Hippocampal formation (tissue), 2 donors: ENCODE results near the gene GALNT2.
A peak's percentile ranks its signal among the peaks of the same experiment; 100 is the strongest.

ENCODE experiments used
- DNase-seq, 2 donors: peaks; one replicate each; lab custom pipeline; 2025; lab: John Stamatoyannopoulos, UW

GALNT2 gene

DNA sequence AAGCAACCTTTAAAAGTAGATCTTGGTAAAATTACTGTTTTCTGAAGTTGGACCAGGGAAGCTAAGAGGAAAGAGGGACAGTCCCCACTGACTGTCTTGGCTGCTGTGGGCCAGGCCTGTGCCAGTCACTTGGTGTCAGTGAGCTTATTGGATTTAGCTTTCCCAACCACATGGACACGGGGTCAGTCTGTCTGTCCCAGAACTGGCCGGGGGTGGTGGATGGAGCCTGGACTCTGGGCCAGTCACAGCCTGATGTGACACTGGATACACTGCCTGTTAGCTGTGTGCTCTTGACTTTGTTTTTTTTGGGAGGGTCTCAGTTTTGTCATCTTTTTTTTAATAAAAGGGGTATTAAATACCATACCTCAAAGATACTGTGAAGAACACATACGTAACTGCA, 96.7 kb downstream of the GALNT2 start:
- no peak for DNase-seq

DNA sequence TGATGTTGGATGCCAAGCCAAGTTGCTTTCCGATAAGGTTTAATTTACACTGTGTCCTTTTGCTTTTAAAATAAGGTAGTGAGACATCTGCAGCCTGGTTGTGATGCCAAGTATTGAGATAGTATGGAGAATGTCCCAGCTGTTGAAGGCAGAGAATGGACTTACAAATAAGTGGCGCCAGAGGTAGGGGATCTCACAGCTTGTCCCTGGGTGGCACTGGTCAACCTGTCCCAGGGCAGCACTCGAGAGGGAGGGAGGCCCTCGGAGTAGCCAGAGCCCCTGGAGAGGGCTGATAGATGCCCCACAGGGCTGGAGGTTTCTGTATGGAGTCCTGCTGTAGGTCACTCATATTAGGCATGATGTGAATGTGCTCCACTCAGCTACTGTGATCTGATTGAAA, 98.5 kb downstream of the GALNT2 start:
- no peak for DNase-seq

DNA sequence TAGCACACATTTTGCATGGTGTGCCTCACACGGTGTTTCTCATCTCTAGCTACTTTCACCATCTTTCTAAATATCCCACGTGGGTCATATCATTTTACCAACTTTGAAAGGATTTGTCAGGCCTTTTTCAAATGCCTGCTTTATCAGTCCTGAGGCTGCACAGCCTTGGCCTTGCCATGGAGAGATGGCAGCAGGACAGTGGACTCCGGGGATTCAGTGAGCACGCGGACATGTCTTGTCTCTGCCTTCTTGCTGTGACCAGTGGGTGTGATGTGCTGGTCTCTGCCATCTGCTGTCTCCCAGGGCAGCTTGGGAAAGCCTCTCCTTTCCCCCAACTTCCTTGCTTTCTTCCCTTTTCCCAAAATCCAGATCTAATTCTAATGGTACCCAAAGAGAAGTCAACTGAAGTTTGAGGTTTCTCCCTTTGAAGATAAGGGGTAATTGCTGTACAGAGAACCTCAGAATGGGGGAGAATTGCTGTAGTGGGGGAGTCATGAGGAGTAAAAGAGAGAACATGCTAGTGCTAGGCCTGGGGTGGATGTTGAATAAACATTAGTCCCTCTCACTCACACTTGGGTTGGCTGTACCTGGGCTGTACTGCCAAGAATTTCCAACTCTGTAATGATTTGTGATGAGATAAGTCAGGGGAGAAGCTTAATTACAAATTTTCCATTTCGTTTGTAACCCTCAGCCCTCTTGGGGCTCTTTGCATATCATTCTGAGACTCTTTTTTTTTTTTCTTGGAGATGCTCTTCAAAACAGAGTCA, 99.5 kb downstream of the GALNT2 start:
- DNase-seq, result no peak

DNA sequence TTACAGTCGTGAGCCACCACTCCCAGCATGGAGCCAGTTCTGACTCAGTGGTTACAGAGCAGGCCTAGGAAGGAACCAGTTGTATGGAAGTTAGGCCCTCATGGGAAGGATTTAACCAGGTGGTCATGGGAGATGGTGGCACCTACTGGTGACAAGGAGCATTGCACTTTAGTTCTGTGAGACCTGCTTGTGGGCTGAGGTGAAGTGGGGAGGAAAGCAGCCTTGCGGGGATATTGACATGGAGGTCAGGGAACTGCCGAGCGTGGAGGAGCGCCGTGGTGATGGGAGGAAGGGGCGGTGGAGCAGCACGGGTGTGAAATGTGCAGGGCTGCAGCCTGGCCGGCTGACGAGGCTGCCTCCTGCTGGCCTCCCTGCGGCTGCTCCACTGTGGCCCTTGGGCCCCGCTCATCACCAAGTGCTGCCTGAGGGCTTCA, 100.4 kb downstream of the GALNT2 start:
- no peak for DNase-seq

DNA sequence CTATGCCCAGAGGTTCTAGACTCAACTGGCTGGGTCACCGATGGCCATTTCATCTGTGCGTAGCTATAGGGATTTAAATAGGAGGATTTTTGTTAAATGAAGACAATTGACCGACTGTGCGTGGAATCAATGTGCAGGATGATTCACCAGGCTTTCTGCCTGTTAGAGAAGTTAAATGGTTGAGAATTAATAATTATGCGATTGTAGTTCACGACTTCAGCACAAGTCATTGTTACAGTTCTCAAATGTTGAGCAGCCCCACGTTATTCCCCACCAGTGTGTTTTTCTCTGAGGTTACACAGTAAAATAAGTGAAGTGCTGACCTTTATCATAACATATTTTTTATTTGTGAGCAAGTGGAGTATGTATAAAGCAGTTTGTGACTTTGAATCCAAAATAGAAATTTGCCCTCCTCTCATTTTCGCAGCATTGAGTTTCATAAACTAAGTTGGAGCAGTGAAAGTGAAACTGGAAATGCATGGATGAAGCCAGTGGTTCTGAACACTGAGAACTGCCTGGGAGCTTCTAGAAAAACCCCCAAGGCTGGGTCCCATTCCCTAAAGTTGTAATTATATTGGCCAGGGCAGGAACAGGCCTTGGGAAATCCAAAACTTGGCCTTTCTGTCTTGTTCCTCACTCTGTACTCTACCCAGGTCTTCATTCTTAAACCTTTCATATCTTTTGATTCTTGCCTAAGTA, 102.6 kb downstream of the GALNT2 start:
- peak in 1 of 2 donors; percentile 59 for DNase-seq

DNA sequence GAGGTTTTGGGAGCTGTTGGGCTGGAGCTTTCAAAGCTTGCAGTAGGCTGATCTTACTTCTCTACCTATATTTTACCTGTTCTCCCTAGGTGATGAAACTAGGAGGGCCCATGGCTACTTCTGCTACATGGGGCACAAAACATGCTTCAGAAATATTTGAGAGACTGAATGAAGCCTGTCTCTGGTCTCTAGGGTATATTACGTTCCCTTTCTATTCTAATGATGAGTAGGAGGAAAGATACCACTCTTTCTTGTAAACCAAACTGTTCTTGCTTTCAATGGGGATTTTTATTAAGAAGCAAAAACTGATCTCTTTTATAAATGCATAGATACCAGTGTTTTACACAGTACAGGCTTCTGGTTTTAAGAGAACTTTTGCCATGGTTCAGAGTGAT, 103.1 kb downstream of the GALNT2 start:
- no peak for DNase-seq

DNA sequence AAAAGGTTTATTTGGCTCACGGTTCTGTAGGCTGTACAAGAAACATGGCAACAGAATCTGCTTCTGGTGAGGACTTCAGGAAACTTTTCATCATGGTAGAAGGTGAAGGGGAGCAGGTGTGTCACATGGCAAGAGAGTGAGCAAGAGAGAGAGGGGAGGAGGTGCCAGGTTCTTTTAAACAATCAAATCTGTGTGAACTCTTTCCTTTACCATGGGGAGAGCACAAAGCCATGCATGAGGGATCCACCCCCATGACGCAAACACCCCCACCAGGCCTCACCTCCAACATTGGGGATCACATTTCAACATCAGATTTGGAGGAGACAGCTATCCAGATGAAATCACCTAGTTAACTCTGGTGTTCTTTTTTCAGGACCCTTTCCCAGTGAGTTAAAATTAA, 103.6 kb downstream of the GALNT2 start:
- no peak for DNase-seq

DNA sequence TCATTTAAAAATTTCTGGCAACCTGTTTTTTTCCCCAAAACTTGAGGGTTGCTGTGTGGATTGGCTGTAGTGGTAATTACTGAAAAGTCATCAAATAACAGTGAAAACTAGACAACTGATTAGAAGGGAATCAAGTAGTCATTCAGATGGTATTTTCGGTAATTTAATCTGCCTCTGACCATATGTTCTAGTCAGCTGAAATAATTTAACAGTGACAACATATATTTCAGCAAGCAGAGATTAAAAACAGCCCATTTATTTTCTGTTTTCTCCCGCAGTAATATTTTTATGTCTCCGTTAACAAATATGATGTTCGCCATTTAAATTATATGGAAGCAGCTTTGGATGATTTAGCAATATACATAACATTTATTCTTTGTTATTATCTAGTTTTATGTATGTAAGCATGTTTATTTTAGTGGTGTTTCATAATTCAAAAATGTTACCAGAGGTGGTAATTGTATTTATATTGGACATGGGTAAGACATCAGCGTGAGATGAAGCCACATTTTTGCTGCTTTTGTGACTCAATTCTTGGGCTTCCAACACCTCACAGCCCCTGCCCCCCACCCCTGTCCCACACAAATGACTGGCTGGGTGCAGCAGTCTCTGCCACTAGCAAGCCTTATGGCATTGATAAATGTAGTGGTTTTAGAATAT, 104.4 kb downstream of the GALNT2 start:
- no peak for DNase-seq

DNA sequence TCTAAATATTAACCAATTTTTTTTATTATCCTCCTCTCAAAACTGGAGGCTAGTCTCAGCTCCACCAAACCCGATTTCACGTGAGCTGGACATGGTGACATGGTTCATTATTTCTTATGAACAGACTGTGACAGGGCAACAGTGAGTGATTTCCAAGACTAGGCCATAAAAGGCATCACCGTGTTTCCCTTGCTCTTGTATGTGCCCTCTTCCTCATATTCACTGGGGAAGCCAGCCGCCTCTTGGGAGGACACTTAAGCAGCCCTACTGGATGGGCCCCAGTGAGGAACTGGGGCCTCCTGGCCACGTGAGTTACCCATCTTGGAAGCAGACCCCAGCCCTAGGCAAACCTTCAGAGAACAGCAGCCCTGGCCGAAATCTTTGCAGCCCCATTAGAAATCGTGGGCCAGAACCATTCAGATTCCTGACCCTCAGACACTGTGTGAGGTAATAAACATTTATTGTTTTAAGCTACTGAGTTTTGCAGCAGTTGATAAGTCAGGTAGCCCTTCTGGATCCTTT, 105.0 kb downstream of the GALNT2 start:
- no peak for DNase-seq

DNA sequence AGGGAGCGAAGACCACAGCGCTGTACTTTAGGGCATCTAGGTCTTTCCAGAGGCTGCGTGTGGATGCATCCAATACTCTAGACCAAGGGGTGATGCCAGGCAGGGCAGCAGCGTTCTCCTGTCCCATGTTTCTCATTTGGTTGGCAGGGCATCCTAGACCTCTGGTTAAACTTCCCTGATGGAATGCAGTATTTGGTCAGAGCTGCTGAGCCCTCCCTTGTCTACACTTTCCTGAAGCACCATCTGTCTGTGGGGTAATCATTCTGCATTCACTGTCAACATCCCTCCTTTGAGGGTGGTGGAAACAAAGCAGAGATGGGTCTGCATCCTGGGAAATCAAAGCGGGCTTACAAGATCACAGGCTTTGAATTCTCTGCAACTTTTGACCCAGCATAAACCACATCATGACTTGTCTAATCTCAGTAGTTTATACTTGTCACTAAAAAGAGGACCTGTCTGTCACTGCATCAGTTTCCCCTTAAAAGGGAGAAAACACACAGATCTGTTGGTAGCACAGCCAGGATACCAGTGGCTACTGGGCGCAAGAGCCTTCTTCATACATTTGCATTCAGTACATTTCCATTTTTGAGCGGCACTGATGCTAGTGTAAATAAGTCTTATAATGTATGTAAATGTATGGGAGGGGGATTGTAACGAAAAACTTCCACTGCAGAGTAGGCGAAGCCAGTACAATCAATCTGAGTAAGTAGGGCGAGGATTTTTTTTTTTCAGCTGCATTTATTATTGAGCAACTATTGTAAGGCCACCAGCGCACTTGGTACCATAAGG, 106.3 kb downstream of the GALNT2 start:
- DNase-seq, result no peak

DNA sequence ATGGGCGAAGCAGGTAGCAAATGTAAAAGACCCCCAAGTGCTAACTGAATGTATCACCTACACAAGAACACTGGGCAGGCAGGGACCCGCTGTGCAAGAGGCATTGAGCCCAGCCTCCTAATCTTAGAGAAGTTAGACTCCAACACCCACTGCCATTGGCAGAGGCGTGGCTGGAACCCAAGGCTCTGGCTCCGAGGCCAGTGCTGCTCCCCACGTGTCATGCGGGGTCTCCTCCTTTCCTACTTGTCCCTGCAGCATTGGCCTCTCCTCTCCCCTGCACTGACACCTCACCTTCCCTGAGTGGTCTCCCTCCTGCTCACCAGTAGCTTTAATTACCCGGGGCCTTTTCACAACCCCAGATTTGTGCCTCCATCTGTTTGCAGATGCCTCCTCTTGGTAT, 107.0 kb downstream of the GALNT2 start:
- DNase-seq, result no peak

DNA sequence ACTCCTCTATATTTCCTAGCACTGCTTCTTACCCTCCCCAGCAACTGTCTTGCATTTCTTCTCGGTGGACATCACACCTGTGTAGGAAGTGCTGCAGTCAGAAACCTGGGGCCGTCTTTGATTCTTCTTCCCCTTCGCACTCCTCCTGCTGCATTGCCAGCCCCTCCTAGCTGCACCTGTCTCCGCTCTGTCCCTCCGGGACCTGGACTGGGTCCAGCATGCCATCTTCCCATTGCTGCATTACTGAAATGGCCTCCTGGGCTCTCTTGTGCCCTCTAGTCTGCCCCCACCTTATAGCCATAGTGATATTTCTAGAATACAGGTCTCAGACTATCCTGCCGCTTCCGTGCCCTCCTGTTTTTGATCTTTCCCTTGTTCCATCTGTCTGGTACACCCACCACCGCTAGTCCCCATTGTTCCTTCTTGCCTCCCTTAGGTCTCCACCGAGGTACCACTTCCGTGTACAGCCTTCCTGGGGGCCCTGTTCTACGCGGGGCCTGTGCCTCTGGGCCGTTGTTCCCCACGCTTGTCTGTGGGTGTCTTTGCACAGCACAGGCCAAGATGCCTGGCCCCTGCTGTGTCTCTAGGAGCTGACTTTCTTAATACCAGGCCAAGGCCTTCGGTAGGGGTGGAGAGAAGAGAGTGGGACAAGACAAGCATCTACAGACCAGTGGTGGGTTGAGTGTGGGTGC, 107.6 kb downstream of the GALNT2 start:
- no peak for DNase-seq

DNA sequence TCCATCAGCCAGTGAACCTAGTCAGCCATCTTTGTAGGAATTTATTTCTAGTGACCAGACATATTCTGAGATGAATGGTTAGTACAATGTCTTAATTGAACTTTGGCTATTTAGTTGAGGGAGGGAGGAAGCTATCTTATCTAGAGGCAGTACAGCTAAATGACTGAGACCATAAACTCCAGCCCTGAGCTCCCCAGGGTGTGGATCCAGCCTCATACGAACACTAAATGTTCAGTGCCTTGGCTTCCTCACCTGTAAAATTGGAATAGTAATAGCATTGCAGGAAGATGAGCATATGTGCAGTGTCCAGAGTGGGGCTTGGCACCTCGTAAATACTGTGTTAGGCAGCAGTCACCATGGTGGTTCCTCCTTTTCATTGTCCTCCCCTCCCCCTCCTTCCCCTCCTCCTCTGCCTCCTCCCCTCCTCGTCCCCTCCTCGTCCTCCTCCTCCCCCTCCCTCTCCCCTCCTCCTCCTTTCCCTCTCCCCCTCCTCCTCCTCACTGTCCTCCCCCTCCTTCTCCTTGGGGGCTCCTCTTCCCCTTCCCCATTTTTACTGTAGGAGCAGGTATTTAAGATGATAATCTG, 108.2 kb downstream of the GALNT2 start:
- DNase-seq, result no peak

DNA sequence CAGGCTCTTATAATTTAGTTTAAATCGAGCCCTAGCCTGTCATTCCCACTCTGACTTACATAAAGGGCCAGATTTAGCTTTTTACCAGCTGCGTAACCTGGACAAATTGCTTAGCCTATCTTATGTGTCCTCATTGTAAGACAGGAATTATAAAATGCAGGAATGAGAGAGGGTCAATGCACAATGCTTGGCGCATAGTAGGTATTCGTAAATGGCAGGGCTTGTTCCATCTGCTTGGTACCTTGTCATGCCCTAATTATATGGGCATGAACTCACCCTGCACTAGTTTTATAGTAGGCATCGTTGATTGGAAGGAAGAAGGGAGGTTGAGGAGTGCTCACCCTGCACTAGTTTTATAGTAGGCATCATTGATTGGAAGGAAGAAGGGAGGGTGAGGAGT, 108.8 kb downstream of the GALNT2 start:
- DNase-seq, result no peak

DNA sequence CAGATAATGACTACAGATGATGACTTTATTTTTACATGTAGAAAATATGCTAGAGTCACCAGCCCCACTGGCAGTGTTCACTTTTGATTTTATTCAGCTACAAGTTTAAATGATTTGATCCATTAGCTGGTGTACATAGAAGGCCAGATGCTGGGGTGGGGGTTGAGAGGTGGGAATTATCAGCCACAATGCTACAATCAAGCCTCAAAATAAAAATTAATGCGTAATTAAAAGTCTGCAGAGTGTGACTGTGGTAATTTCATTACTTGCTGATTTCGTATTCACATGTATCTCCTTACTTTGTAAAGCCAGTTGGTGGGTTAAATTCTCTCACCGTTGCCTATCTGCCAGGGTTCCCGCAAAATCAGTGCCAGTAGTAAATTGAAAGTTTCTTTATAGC, 109.3 kb downstream of the GALNT2 start:
- no peak for DNase-seq

DNA sequence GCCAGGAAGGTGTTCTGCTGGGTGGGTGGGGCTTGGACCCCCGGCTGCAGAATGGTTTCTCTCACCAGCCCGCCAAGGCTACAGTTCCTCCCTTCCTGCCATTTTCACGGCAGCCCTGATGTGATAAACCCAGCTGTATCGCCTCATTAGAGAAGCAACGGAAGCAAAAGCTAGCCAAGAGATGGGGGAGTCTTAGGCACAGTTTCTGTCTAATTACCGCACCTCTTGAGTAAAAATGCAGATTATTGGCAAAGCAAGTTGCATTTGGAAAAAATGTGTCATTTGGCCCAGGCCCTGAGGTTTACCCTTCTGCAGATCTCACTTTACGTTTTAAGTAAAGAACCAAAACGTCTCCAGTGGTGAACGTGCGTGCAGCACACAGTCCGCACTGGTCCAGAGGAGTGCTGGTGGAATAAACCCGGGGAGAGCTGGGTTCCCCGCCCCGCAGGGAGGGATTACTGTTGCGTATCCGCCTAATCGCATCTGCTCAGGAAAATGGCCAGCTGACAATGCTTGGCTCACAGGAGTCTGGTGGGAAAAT, 109.9 kb downstream of the GALNT2 start:
- peak; percentile 48 to 71 for DNase-seq

DNA sequence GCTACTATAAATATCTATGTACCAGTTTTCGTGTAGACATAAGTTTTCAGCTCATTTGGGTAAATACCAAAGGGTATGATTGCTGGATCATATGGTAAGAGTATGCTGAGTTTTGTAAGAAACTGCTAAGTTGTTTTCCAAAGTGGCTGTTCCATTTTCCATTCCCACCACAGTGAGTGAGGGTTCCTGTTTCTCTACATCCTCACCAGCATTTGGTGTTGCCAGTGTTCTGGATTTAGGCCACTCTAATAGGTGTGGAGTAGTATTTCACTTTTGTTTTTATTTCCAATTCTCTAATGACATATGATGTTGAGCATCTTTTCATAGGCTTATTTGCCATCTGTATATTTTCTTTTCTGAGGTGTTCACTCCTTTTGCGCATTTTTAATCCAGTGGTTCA, 112.2 kb downstream of the GALNT2 start:
- no peak for DNase-seq

DNA sequence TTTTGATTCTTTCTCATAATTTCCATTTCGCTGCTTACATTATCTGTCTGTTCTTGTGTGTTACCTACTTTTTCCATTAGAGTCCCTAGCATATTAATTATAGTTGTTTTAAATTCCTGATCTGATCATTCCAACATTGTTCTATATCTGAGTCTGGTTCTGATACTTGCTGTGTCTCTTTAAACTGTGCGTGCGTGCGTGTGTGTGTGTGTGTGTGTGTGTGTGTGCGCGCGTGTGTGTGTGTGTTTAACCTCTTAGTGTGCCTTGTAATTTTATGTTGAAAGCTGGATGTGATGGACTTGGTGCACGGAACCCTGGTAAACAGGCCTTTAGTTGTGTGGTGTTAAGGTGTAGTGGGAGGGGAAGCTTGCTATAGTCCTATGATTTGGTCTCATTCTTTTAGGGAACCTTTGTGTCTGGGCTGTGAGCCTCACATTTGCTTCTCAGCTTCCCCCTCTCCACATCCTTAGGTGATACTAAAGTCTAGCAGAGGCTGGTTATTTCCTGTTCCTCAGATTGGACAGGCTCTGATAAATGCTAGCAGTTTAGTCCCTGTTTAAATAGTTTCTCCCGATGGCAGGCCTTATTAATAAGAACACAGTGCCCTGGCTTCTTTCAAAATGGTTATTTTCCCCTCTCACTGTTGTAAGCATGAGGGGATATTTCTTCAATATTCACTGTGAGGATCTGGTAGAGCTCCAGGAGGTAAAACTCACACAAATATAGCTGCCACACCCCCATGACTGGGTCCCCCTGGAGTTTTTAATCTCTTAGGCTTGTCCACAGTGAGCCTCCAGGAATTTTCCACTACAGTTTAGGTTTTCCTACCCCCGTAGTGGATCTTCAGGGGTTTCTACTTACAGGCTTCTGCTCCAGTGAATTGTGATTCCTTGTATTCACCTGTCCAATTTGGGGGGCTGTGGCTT, 118.3 kb downstream of the GALNT2 start:
- DNase-seq, result no peak

DNA sequence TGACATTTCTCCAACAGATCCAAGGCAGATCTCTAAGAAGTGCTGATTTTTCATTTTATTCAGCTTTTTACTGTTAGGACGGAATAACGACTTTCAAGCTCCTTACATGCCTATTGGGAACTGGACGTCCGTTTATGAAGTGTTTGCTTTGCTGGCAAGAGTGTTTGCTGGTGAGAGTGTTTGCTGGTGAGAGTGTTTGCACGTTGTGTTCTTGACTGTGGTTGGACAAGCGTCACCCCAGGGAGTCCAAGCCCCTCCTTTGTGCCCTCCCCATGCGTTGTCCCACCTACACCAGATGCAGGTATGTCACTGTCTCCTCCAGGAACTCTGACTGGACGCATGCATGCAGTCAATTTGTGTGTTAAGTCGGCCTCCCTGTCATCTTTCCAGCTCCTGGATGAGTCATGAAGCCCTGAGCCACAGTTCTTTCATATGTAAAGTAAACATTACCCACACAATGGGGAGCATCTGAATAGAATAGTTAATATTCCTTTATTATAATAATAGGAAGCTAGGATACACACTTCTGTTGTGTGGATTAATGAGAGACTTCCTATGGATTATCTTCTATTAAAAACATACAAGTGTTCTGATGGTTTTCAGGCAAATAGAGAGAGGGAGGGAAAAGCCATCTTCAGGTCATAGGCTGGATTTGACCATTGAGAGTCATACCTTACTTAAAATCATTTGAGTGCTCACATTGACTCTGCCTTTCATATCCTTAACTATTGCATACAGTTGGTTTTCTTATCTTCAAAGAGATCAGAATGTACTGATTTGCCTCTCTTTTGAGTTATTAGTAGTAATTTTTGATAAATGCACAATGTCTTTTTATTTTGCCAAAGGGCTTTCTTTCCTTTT, 119.2 kb downstream of the GALNT2 start:
- DNase-seq, result no peak
